Panc1 (cell line): ENCODE measurements around the gene FSTL4. TPM values are rescaled to one million over a fixed set of nuclear protein-coding genes. Genes with fewer than 3 reads are reported as not detected.
A peak's percentile ranks its signal among the peaks of the same experiment; 100 is the strongest.

Experiments
- ATAC-seq: fragments of 200-7000 bp; cut with Tn5 transposase; 2 replicates; pipeline ENCODE4 v1.9.1; 2020; ENCODE audit warnings: mild to moderate bottlenecking, moderate library complexity
- BruUV-seq: library from RNA; stranded (reverse); fragments of 400-500 nt; replicated peaks from 2 replicates; lab custom pipeline; 2021; lab: Mats Ljungman, UMichigan
- CTCF ChIA-PET: fragments of 300-600 bp; sonication (Branson Sonifier 250); formaldehyde crosslinking; loops from one replicate; lab custom pipeline; 2022; ENCODE audit warnings: antibody characterized with exemption; lab: Charles Lee
- POLR2A ChIA-PET: fragments of 300-600 bp; sonication (Branson Sonifier 250); formaldehyde crosslinking; loops from one replicate; lab custom pipeline; 2022; ENCODE audit warnings: antibody characterized with exemption; lab: Charles Lee
- DNase-seq: peaks from one replicate; pipeline ENCODE4 v3.0.0-alpha.2; 2010; ENCODE audit warnings: low read depth, low spot score
- H3K27ac ChIP-seq: 2 replicates; pipeline ENCODE4 v1.5.1; 2011; ENCODE audit warnings: mild to moderate bottlenecking, low read length, inconsistent platforms
- H3K27me3 ChIP-seq: fragments of 200-500 bp; sonication (Bioruptor generic); 2 replicates; pipeline ENCODE4 v1.6.0; 2014; ENCODE audit warnings: low read length, inconsistent platforms; ENCODE audit not compliant: control insufficient read depth, insufficient read depth
- H3K36me3 ChIP-seq: fragments of 200-500 bp; sonication (Bioruptor generic); 2 replicates; pipeline ENCODE4 v1.5.1; 2014; ENCODE audit warnings: inconsistent platforms, mild to moderate bottlenecking, low read length, moderate library complexity; ENCODE audit not compliant: control insufficient read depth, insufficient read depth
- H3K4me1 ChIP-seq: 2 replicates; pipeline ENCODE4 v1.5.1; 2011; ENCODE audit warnings: inconsistent platforms, mild to moderate bottlenecking, low read length, moderate library complexity; ENCODE audit not compliant: control insufficient read depth, insufficient read depth
- H3K4me3 ChIP-seq, 2 experiments: 2 replicates each; pipeline ENCODE4 v1.5.1; 2011 to 2012; ENCODE audit warnings: low read depth in 2 of 2, low read length in 2 of 2, mild to moderate bottlenecking in 2 of 2, inconsistent platforms in 1 of 2, moderate library complexity in 1 of 2
- H3K9me3 ChIP-seq: fragments of 200-500 bp; sonication (Bioruptor generic); 2 replicates; pipeline ENCODE4 v1.5.1; 2014; ENCODE audit warnings: low read depth, mild to moderate bottlenecking, inconsistent platforms, low read length, moderate library complexity; ENCODE audit not compliant: control insufficient read depth, insufficient read depth
- CTCF ChIP-seq: fragments of 450-650 bp; IDR thresholded peaks from 2 replicates; pipeline ENCODE4 v1.5.1; 2017; ENCODE audit warnings: mild to moderate bottlenecking
- POLR2AphosphoS5 ChIP-seq: IDR thresholded peaks from 2 replicates; pipeline ENCODE4 v1.6.1; 2012; ENCODE audit warnings: mild to moderate bottlenecking, low read depth, low read length, moderate library complexity
- REST ChIP-seq, 2 experiments: IDR thresholded peaks; 2 replicates each; pipeline ENCODE4 v1.6.1; 2011 to 2012; ENCODE audit warnings: low read depth in 2 of 2, control low read depth in 1 of 2, low read length in 1 of 2, mild to moderate bottlenecking in 1 of 2, moderate library complexity in 1 of 2; ENCODE audit not compliant: insufficient read depth in 1 of 2
- SIN3A ChIP-seq: IDR thresholded peaks from 2 replicates; pipeline ENCODE4 v1.6.1; 2012; ENCODE audit warnings: low read depth, mild to moderate bottlenecking, low read length, moderate library complexity, borderline replicate concordance; ENCODE audit not compliant: insufficient read depth
- TCF7L2 ChIP-seq: IDR thresholded peaks from 2 replicates; pipeline ENCODE4 v1.6.1; 2011; ENCODE audit warnings: mild to moderate bottlenecking, low read depth, low read length, inconsistent platforms
- in situ Hi-C: cut with HindIII; loops from 2 replicates; pipeline ENCODE4 v1.10.0; 2016; ENCODE audit warnings: low sequenced_read_pairs, low pct_unique_long_range_greater_than_20kb
- intact Hi-C: fragments of 100-400 bp; cut with micrococcal nuclease; formaldehyde crosslinking; loops from one replicate; pipeline ENCODE4 v1.10.0; 2022; ENCODE audit not compliant: unreplicated experiment
- total RNA-seq: library from RNA; stranded (reverse); gene quantifications from one replicate; pipeline ENCODE4 v1.2.1, GENCODE V29; 2021; ENCODE audit not compliant: unreplicated experiment

The FSTL4 gene
- total RNA-seq, 1 experiment from 2014 or later = 0.18 TPM

- DNase-seq = no peak
- BruUV-seq = no TSS peak
- in situ Hi-C loops = no loop called here
- intact Hi-C loops = no loop called here
- Histone ChIP-seq H3K27me3 (0 out of 2 replicates have a peak, but pooled peaks cover 4% of the 10 kb centered on the region), H3K4me3 (no peak overlapping the region), H3K36me3 (no peaks in the 10 kb centered on the region), H3K27ac (no peak overlapping the region), H3K9me3 (no peaks in the 10 kb centered on the region), H3K4me1 (no peaks in the 10 kb centered on the region)
- ChIA-PET CTCF (no interaction called here), POLR2A (no interaction called here)
- ATAC-seq = no peak
- TF ChIP-seq SIN3A (no peak), CTCF (no peak), REST (IDR thresholded peaks at IDR 0.05; ENCODE audit: insufficient read depth in 1 of 2, low read depth in 2 of 2, low read length in 1 of 2) (no peak), TCF7L2 (no peak), POLR2AphosphoS5 (no peak)
Observed at GRCh38 chr5:133579766-133580165, 32.6 kb downstream of the FSTL4 start.

GRCh38 chr5:133569347-133569746 lies 43.0 kb downstream of the FSTL4 start:
- in situ Hi-C loops = no loop called here
- Histone ChIP-seq H3K36me3 (no peaks in the 10 kb centered on the region), H3K27me3 (peaks cover 28% of the 10 kb centered on the region), H3K4me1 (no peaks in the 10 kb centered on the region), H3K9me3 (no peaks in the 10 kb centered on the region), H3K4me3 (no peak overlapping the region), H3K27ac (no peak overlapping the region)
- ChIA-PET CTCF (no interaction called here), POLR2A (no interaction called here)
- TF ChIP-seq CTCF = no peak
- TF ChIP-seq SIN3A = no peak
- intact Hi-C loops = no loop called here
- no TSS peak for BruUV-seq
- ATAC-seq (no peak), DNase-seq (no peak)

GRCh38 chr5:133565993-133566392 lies 46.3 kb downstream of the FSTL4 start:
- in situ Hi-C loops = no loop called here
- no TSS peak for BruUV-seq
- ATAC-seq (no peak), DNase-seq (no peak)
- Histone ChIP-seq H3K4me3 (no peak overlapping the region), H3K36me3 (no peaks in the 10 kb centered on the region), H3K4me1 (no peaks in the 10 kb centered on the region), H3K27ac (no peak overlapping the region), H3K27me3 (peaks cover 31% of the 10 kb centered on the region), H3K9me3 (no peaks in the 10 kb centered on the region)
- ChIA-PET CTCF (no interaction called here), POLR2A (no interaction called here)
- TF ChIP-seq POLR2AphosphoS5 = no peak
- peak; percentile 91 to 93 for TF ChIP-seq REST (IDR thresholded peaks at IDR 0.05; ENCODE audit: insufficient read depth in 1 of 2, low read depth in 2 of 2, low read length in 1 of 2)
- intact Hi-C loops = no loop called here
